Neural progenitor cell (in vitro differentiated cells): ENCODE results near the gene SCP2D1.

Source experiments
- EZH2 ChIP-seq: fragments of 200-600 bp; sonication (generic); IDR thresholded peaks from 2 replicates; pipeline ENCODE4 v1.6.1; 2017; ENCODE audit warnings: antibody characterized with exemption, mild to moderate bottlenecking, moderate library complexity
- EZH2phosphoT487 ChIP-seq: fragments of 200-600 bp; sonication (generic); IDR thresholded peaks from 2 replicates; pipeline ENCODE4 v1.6.1; 2017; ENCODE audit warnings: antibody characterized with exemption
- TF ChIP-seq, protein P1 (sequence below): fragments of 200-600 bp; sonication (generic); IDR thresholded peaks from 2 replicates; pipeline ENCODE4 v1.5.1; 2017; ENCODE audit warnings: antibody characterized with exemption, mild to moderate bottlenecking

DNA sequence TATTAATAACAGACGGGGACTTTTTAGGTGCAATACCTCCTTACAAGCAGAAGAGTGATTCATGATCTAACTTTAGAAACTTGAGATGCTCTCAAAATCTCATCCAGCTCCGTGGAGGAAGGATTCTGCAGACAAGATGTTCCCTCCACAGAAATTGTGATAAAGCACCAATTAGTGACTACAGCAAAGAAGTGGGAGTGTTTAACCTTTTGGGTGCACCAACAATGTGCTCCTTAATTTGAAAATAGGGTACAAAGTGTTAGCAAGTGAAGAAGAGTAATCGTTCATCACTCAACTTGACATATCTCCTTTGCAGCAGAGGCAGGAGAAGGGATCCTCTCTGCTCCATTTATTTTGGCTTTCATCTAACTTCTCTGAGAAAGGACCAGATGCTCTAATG is 22.8 kb upstream of the SCP2D1 start:
- TF ChIP-seq, protein P1, sequence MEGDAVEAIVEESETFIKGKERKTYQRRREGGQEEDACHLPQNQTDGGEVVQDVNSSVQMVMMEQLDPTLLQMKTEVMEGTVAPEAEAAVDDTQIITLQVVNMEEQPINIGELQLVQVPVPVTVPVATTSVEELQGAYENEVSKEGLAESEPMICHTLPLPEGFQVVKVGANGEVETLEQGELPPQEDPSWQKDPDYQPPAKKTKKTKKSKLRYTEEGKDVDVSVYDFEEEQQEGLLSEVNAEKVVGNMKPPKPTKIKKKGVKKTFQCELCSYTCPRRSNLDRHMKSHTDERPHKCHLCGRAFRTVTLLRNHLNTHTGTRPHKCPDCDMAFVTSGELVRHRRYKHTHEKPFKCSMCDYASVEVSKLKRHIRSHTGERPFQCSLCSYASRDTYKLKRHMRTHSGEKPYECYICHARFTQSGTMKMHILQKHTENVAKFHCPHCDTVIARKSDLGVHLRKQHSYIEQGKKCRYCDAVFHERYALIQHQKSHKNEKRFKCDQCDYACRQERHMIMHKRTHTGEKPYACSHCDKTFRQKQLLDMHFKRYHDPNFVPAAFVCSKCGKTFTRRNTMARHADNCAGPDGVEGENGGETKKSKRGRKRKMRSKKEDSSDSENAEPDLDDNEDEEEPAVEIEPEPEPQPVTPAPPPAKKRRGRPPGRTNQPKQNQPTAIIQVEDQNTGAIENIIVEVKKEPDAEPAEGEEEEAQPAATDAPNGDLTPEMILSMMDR, result no peak
- no peak for TF ChIP-seq EZH2phosphoT487
- TF ChIP-seq EZH2, result no peak
